Activated CD4-positive, CD25-positive, alpha-beta regulatory T cell treated with anti-CD3 and anti-CD28 coated beads, Interleukin-2, amount 50 U/mL, for 16 hours (primary cell): ENCODE measurements around the gene GAS1.

ENCODE experiments used
- DNase-seq: peaks from one replicate; pipeline ENCODE4 v3.0.0-alpha.2; 2020; ENCODE audit warnings: low read depth, low spot score

GAS1 gene

DNA sequence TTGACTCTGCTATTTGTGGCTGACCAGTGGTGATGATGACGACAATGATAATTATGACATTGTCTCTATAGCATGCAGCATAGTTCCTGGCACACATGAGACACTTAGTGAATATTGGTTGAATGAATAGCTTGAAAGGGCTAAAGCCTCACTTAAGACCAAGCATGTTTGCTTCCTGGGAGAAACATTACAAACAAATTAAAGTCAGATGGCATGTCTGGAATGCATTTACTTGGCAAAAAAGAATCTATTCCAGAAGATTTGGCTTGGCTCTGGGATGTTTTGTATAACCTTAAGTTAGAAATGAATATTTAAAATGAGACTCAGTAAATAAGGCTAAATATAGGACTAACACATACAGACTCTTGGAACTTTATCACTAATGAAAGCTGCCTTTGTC, 21.6 kb downstream of the GAS1 start:
- no peak for DNase-seq

- no peak for DNase-seq
Measured at GRCh38 chr9:86924206-86924605, 23.1 kb downstream of the GAS1 start.

DNA sequence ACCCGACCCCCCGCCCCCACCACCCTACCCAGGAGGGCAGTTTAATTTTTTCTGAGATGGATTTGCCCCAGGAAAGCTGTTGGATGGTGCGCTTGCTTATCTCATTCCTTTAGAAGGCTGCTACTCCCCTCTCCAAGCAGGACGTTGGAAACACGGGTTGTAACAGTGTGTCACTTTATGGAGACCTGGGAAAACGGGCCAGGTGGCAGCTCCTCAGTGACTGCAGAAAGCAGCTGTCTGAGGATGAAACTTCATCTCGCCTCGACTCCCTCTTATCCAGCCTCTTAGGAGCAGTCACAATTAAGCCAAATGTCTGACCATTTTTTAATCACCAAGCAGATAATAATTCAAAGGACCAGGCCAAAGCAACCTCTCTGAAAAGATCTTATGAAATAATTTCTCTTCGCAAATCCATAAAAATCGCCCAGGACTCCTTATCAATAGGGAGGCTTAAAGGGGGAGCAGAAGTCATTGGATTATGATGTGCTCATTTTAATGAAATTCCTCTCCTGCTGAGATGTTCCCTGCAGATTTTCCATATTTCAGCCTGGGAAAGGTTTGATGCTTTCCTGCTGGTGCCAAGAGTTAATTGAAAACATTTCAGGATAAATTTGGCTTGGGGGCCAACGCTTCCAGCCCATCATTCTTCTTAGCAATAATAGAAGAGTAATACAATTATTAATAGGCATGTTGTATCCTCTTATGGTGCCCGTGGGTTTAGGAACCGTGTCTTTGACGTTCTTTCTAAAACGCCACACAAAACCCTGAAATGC, 26.0 kb downstream of the GAS1 start:
- no peak for DNase-seq

DNA sequence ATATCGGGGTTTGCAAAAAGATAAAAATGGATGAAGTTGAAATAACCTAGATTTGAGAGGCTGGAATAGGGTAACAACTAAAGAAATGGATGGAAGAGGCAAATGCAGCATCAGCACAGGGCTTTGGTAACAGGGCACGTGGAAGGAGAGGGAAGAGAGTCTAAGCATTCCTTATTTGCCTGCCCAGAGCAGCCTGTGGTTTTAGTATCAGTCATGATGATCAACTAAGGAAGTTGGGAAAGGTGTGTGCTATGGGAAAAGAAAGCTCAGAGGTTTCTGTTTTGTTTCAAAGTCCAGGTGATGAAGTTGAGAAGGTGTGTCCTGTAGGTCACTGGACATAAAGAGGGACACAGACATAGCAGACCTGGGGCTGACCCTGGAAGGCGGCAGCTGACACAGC, 28.8 kb downstream of the GAS1 start:
- DNase-seq = no peak

GRCh38 chr9:86912210-86912609, 35.1 kb downstream of the GAS1 start:
- no peak for DNase-seq

- no peak for DNase-seq
Measured at GRCh38 chr9:86909388-86909787, 37.9 kb downstream of the GAS1 start.

GRCh38 chr9:86908261-86908660, 39.0 kb downstream of the GAS1 start:
- DNase-seq = no peak

DNA sequence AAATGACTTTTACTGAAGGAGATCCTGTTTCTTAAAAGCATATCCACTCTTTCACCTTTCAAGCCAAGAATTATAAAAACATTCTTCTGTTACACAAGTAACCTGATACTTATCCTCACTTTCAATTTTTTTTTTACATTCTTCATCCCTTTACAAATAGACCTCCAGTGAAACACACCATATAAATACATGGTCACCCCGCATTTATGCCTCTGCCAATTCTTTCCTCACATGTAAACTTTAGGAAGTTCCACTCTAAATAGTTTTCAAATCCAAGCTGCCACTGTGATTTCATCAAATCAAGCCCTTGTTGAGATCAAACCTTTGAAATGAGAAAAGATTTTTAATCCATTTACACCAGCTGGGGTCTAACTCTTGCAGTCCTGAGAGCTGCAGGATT, 40.0 kb downstream of the GAS1 start:
- DNase-seq = no peak

GRCh38 chr9:86903734-86904085, 43.6 kb downstream of the GAS1 start:
- no peak for DNase-seq

- DNase-seq = no peak
Measured at GRCh38 chr9:86902991-86903733, 44.1 kb downstream of the GAS1 start.

- DNase-seq = no peak
Measured at GRCh38 chr9:86902586-86902985, 44.7 kb downstream of the GAS1 start.

- no peak for DNase-seq
Measured at GRCh38 chr9:86902176-86902575, 45.1 kb downstream of the GAS1 start.

DNA sequence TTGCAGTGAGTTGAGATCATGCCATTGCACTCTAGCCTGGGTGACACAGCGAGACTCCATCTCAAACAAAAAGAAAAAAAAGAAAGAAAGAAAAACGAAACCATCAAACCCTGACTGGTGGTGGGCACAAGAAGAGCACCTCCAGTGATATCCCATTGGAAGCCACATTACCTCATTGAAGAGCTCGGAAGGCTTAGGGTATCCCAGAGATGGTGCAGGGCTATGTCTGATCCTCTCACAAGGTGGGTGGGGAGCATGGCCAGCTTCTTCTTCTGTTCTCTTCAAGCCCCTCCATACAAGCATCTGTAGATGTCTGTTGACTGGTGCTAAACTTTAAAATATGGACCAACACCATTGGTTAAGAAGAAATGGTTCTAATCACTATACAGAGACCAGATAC, 45.8 kb downstream of the GAS1 start:
- no peak for DNase-seq
